ENCODE measurements around the gene RASGRF2. TPM values are rescaled to one million over a fixed set of nuclear protein-coding genes. Genes with fewer than 3 reads are reported as not detected.

RASGRF2 gene
- total and polyA plus RNA-seq, 8 donors = 0.63 to 9.0 (median 4.0) TPM

- Histone ChIP-seq H3K4me1 (no peaks in the 10 kb centered on the region), H3K27me3 (no peaks in the 10 kb centered on the region), H3K4me3 (no peak overlapping the region), H3K9me3 (no peaks in the 10 kb centered on the region), H3K27ac (no peak overlapping the region), H3K36me3 (no peaks in the 10 kb centered on the region)
- no peak for DNase-seq
- intact Hi-C loops (cut with DNase I; ENCODE audit: low total_unique reads) = no loop called here
- TF ChIP-seq POLR2A (IDR thresholded peaks at IDR 0.05) (no peak), CTCF (IDR thresholded peaks at IDR 0.05) (no peak), EP300 (IDR thresholded peaks at IDR 0.05) (no peak), POLR2AphosphoS5 (IDR thresholded peaks at IDR 0.05) (no peak)
- 89 to 96% (median 93%) methylated on average over 6 of the region's 6 CpGs for WGBS, 5 donors
These were observed 110.5 kb downstream of the RASGRF2 start for GRCh38 chr5:81070571-81071255.

- intact Hi-C loops (cut with DNase I; ENCODE audit: low total_unique reads) = no loop called here
These were observed 114.9 kb downstream of the RASGRF2 start for GRCh38 chr5:81075041-81075440.

DNA sequence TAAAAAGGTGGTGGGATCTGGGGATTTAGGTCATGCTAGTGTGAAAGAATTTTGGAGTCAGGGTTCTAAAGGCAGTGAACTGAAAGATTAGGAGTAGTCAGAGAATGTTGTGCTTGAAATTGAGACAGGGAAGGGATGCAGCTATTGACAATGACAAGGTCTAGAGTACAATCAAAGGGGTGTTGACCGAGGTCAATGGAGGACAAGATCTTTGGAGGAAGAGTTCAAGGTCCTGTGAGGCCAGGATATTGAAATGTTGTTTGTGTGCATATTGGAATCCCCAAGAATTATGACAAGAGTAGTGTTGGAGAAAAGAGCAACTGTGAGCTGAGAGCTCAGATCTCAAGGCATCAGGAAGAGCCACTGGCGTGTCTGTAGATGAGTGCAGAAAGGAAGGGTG, 116.9 kb downstream of the RASGRF2 start:
- Histone ChIP-seq H3K4me1 (no peaks in the 10 kb centered on the region), H3K4me3 (no peak overlapping the region), H3K27ac (no peak overlapping the region), H3K9me3 (peaks cover 0 to 14% (median 5%) of the 10 kb centered on the region in 4 donors), H3K36me3 (peaks cover 0 to 4% (median 0%) of the 10 kb centered on the region in 4 donors), H3K27me3 (no peaks in the 10 kb centered on the region)
- TF ChIP-seq EP300 (IDR thresholded peaks at IDR 0.05) = no peak
- TF ChIP-seq POLR2AphosphoS5 (IDR thresholded peaks at IDR 0.05) = no peak
- TF ChIP-seq POLR2A (IDR thresholded peaks at IDR 0.05) = no peak
- TF ChIP-seq CTCF (IDR thresholded peaks at IDR 0.05) = no peak
- no peak for DNase-seq
- intact Hi-C loops (cut with DNase I; ENCODE audit: low total_unique reads) = no loop called here
- WGBS, 5 donors = 71 to 94% (median 91%) methylated on average over 2 of the region's 2 CpGs

More at GRCh38 chr5:81075041-81075440, 114.9 kb downstream of the RASGRF2 start:
- Histone ChIP-seq H3K4me3 (no peak overlapping the region), H3K27me3 (no peaks in the 10 kb centered on the region), H3K9me3 (peaks cover 0 to 14% (median 5%) of the 10 kb centered on the region in 4 donors), H3K4me1 (no peaks in the 10 kb centered on the region), H3K27ac (no peak overlapping the region), H3K36me3 (peaks cover 0 to 4% (median 0%) of the 10 kb centered on the region in 4 donors)
- TF ChIP-seq CTCF (IDR thresholded peaks at IDR 0.05) (no peak), POLR2AphosphoS5 (IDR thresholded peaks at IDR 0.05) (no peak), POLR2A (IDR thresholded peaks at IDR 0.05) (no peak), EP300 (IDR thresholded peaks at IDR 0.05) (no peak)
- 84 to 90% (median 88%) methylated on average over 5 of the region's 5 CpGs for WGBS, 5 donors
- DNase-seq = no peak

GRCh38 chr5:81078930-81079329, 118.8 kb downstream of the RASGRF2 start:
- Histone ChIP-seq H3K4me3 (no peak overlapping the region), H3K36me3 (peaks cover 0 to 4% (median 0%) of the 10 kb centered on the region in 4 donors), H3K9me3 (peaks cover 0 to 14% (median 5%) of the 10 kb centered on the region in 4 donors), H3K4me1 (no peaks in the 10 kb centered on the region), H3K27me3 (no peaks in the 10 kb centered on the region), H3K27ac (no peak overlapping the region)
- DNase-seq = no peak
- TF ChIP-seq CTCF (IDR thresholded peaks at IDR 0.05) (no peak), POLR2AphosphoS5 (IDR thresholded peaks at IDR 0.05) (no peak), EP300 (IDR thresholded peaks at IDR 0.05) (no peak), POLR2A (IDR thresholded peaks at IDR 0.05) (no peak)
- intact Hi-C loops (cut with DNase I; ENCODE audit: low total_unique reads) = no loop called here
- 68 to 92% (median 91%) methylated on average over 2 of the region's 2 CpGs for WGBS, 5 donors
